Psoas muscle (tissue), 8 donors: ENCODE data around the gene SIM1. TPM values are rescaled to one million over a fixed set of nuclear protein-coding genes. Genes with fewer than 3 reads are reported as not detected.

Source experiments
- ATAC-seq, 4 donors: fragments of 200-7000 bp; cut with Tn5 transposase; one replicate each; pipeline ENCODE4 v1.9.1; 2020; ENCODE audit warnings: moderate library complexity in 3 of 4, mild to moderate bottlenecking in 2 of 4
- DNase-seq, 2 donors: peaks; one replicate each; pipeline ENCODE4 v3.0.0-alpha.2; 2020
- H3K27ac ChIP-seq: fragments of 200-600 bp; one replicate; pipeline ENCODE4 v1.8.0; 2022
- H3K27me3 ChIP-seq, 3 donors: fragments of 200-600 bp in 1 of 3; one replicate each; pipeline versions ENCODE4 v1.6.1 to v1.8.0; 2013 to 2022; ENCODE audit warnings: low read length in 2 of 3, mild to moderate bottlenecking in 2 of 3, moderate library complexity in 1 of 3; ENCODE audit not compliant: insufficient read depth in 3 of 3
- H3K36me3 ChIP-seq, 2 donors: fragments of 200-600 bp in 1 of 2; one replicate each; pipeline versions ENCODE4 v1.6.1 to v1.8.0; 2013 to 2022; ENCODE audit warnings: low read depth in 1 of 2, mild to moderate bottlenecking in 1 of 2, moderate library complexity in 1 of 2; ENCODE audit not compliant: insufficient read depth in 1 of 2
- H3K4me1 ChIP-seq: fragments of 200-600 bp; one replicate; pipeline ENCODE4 v1.8.0; 2022
- H3K4me3 ChIP-seq: fragments of 200-600 bp; one replicate; pipeline ENCODE4 v1.8.0; 2022; ENCODE audit warnings: mild to moderate bottlenecking
- H3K9me3 ChIP-seq: fragments of 200-600 bp; one replicate; pipeline ENCODE4 v1.8.0; 2022
- WGBS, 3 donors: extraction: QIAGEN DNeasy Blood & Tissue Kit; methylation state at CpG; one replicate each; pipeline versions ENCODE4 v1.1.6 to v1.1.7; 2013; 5-methylcytosine and 5-hydroxymethylcytosine counted together
- intact Hi-C, 2 donors: fragments of 100-400 bp; cut with DNase I; formaldehyde crosslinking; loops; one replicate each; pipeline versions ENCODE4 v1.11.0 to v1.14.2; 2022
- polyA plus RNA-seq, 3 donors: library from polyadenylated mRNA; stranded (reverse); fragments of 200-250 nt; gene quantifications; one replicate each; pipeline ENCODE4 v1.2.3, GENCODE V29; 2013
- total RNA-seq, 4 donors: library from RNA; stranded (reverse); fragmentation: NEBNext Ultra II Directional in 2 of 4; extraction: Animal tissue kit (Norgen Biotek cat#: 25700) in 2 of 4; gene quantifications; one replicate each; pipeline versions ENCODE4 v1.2.1 to v1.2.4, GENCODE V29; 2021 to 2023
- TF ChIP-seq, protein P1 (sequence below): fragments of 200-600 bp; IDR thresholded peaks from one replicate; pipeline ENCODE4 v1.8.0; 2022; ENCODE audit warnings: antibody characterized with exemption
- donor health status: healthy with polysubstance abuse.
- donor health status: DM: no; HTN: no; CAD: no; lungs with moderate emphysema.
- donor health status: Bipolar disorder and iron deficiency.
- donor health status: healthy.
- donor health status: DM: yes; HTN: yes; CAD: no.
- donor health status: DM: no; HTN: no; CAD: no.
- donor health status: DM: no; HTN: no; CAD: no.
- donor health status: DM: yes; HTN: yes; CAD: no.

SIM1 gene
- total and polyA plus RNA-seq, 7 donors: 0.60 to 14.4 (median 4.7) TPM

GRCh38 chr6:100463630-100464161 is 1.0 kb downstream of the SIM1 start:
- H3K27me3 ChIP-seq: peaks cover 0 to 54% (median 4%) of the 10 kb centered on the region in 3 donors
- TF ChIP-seq, protein P1, sequence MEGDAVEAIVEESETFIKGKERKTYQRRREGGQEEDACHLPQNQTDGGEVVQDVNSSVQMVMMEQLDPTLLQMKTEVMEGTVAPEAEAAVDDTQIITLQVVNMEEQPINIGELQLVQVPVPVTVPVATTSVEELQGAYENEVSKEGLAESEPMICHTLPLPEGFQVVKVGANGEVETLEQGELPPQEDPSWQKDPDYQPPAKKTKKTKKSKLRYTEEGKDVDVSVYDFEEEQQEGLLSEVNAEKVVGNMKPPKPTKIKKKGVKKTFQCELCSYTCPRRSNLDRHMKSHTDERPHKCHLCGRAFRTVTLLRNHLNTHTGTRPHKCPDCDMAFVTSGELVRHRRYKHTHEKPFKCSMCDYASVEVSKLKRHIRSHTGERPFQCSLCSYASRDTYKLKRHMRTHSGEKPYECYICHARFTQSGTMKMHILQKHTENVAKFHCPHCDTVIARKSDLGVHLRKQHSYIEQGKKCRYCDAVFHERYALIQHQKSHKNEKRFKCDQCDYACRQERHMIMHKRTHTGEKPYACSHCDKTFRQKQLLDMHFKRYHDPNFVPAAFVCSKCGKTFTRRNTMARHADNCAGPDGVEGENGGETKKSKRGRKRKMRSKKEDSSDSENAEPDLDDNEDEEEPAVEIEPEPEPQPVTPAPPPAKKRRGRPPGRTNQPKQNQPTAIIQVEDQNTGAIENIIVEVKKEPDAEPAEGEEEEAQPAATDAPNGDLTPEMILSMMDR: no peak
- WGBS, 3 donors: 2 to 3% (median 2%) methylated on average over 24 of the region's 24 CpGs
- no peak for ATAC-seq
- DNase-seq: no peak
- no peaks in the 10 kb centered on the region for H3K36me3 ChIP-seq
- H3K27ac ChIP-seq: peak overlapping the region; percentile 96
- no peaks in the 10 kb centered on the region for H3K9me3 ChIP-seq
- peak overlapping the region; percentile 84 for H3K4me3 ChIP-seq
- H3K4me1 ChIP-seq: peaks cover 10% of the 10 kb centered on the region
- intact Hi-C loops: loop anchor here in 1 of 2 donors (5.0 to 10.0 kb wide), 2 partner anchors 126 to 1039 kb away; partner anchors contain the start of gene PNISR

DNA sequence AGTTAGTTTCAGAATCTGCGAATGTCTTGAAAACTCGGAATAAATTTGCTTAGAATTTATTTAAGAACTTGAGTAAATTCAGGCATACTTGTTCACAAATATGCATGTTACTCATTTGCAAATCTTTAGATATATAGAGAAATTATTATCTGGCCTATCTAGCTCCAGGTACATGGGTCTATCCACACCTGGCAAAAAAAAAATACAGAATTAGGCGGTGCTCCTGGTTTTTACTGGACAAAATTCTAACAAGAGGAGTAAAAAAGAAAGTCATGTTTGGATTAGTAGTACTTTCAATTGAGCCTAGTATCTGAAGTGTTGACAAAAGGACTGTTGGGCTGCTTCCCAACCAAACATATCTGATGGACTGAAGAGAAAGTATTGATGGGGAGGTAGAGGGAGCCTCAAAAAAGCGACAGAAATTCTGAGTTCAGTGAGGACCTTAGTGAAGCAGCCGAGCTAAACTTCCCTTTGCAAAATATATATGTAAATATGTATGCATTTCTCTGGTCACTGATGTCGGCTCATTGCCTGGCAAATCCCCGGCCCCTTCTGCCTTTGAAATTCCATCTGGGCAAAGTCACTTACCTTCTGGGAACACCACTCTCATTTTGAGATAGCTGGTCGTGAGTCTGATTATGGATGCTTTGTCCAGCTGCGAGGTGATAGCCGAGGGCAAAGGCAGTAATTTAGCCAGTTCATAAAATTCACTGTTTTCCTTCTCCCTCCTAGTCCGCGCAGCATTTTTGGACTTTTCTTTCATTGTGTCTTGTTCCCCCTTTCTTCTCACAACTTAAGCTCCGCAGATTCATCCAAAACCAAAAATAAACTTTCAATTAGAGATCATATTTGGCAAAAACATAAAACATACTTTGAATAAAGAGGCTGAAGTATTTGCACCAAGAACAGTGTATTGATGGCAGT is 1.8 kb downstream of the SIM1 start:
- peaks cover 10% of the 10 kb centered on the region for H3K4me1 ChIP-seq
- TF ChIP-seq, protein P1: no peak
- no peaks in the 10 kb centered on the region for H3K36me3 ChIP-seq
- peak overlapping the region; percentile 84 for H3K4me3 ChIP-seq
- intact Hi-C loops: loop anchor here in 1 of 2 donors (5.0 to 10.0 kb wide), 2 partner anchors 126 to 1038 kb away; partner anchors contain the start of gene PNISR
- no peak for DNase-seq
- 5 to 6% (median 5%) methylated on average over 13 of the region's 13 CpGs for WGBS, 3 donors
- peaks cover 0 to 59% (median 4%) of the 10 kb centered on the region in 3 donors for H3K27me3 ChIP-seq
- peak overlapping the region; percentile 96 for H3K27ac ChIP-seq
- ATAC-seq: no peak
- H3K9me3 ChIP-seq: no peaks in the 10 kb centered on the region

DNA sequence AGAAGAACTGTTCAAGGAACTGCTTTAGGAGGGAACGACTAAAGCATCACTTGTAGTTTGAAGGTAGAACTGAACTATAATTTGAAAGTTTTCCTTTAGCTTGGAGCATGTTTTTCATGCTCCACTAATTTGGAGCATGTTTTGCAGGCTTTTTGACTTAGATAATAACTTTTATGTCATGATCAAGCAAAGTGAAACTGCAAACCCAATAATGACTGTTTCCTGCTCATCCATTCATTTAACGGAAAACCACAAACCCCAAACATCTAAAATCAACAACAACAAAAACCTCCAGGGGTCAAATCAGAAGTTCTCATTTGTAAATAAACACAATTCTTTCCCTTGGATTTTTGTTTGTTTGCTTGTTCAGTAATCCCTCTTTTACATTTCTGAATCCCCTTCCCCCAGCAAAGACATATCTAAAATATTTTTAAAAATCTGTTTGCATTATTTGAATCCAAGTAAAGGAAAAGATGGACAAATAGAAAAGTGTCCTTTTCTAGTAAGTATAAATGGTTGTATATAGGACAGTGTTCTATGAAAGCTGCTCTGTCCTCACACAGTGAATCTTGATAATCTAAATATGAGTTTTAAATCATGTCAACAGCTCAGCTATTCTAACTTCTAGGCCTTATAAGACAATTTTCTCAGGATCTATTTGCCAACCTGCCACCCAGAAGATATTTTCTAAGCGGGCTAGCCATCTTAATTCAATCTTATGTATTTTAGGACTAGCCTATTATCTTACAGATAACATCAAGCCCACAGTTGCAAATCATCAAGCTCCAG is 2.6 kb downstream of the SIM1 start:
- DNase-seq (no peak), ATAC-seq (no peak)
- peak overlapping the region; percentile 96 for H3K27ac ChIP-seq
- no peaks in the 10 kb centered on the region for H3K36me3 ChIP-seq
- peaks cover 0 to 58% (median 4%) of the 10 kb centered on the region in 3 donors for H3K27me3 ChIP-seq
- no peaks in the 10 kb centered on the region for H3K9me3 ChIP-seq
- peaks cover 10% of the 10 kb centered on the region for H3K4me1 ChIP-seq
- 4 to 6% (median 5%) methylated on average over 3 of the region's 3 CpGs for WGBS, 3 donors
- intact Hi-C loops: loop anchor here in 1 of 2 donors (5.0 to 10.0 kb wide), 2 partner anchors 125 to 1037 kb away; partner anchors contain the start of gene PNISR
- TF ChIP-seq, protein P1: no peak
- peak overlapping the region; percentile 84 for H3K4me3 ChIP-seq

GRCh38 chr6:100461278-100461916 is 3.3 kb downstream of the SIM1 start:
- Histone ChIP-seq H3K4me3 (peak overlapping the region; percentile 84), H3K4me1 (peaks cover 10% of the 10 kb centered on the region), H3K27me3 (peaks cover 0 to 53% (median 4%) of the 10 kb centered on the region in 3 donors), H3K27ac (peak overlapping the region; percentile 96), H3K36me3 (no peaks in the 10 kb centered on the region), H3K9me3 (no peaks in the 10 kb centered on the region)
- 2 to 3% (median 3%) methylated on average over 29 of the region's 29 CpGs for WGBS, 3 donors
- TF ChIP-seq, protein P1: no peak
- ATAC-seq: peak in 3 of 4 donors; percentile 34 to 40 (median 35)
- DNase-seq: peak in 1 of 2 donors; percentile 74
- intact Hi-C loops: loop anchor here in 1 of 2 donors (5.0 to 10.0 kb wide), 2 partner anchors 124 to 1037 kb away; partner anchors contain the start of gene PNISR
